GM21723 (cell line): Measurements from ENCODE around the gene GLTP.

Experiments
- ATAC-seq: cut with Tn5 transposase; IDR thresholded peaks from one replicate; pipeline ENCODE4 v1.9.1; 2021; ENCODE audit warnings: mild to moderate bottlenecking, moderate library complexity; ENCODE audit not compliant: unreplicated experiment

Gene GLTP

GRCh38 chr12:109802828-109803227 lies 77.5 kb downstream of the GLTP start:
- ATAC-seq = no peak
